GM06990 (cell line): ENCODE measurements around the gene SLC25A47.

Source experiments
- DNase-seq: peaks from one replicate; pipeline ENCODE4 v3.0.0-alpha.2; 2011; ENCODE audit not compliant: insufficient read length; ENCODE audit errors: extremely low read depth
- H3K27me3 ChIP-seq: replicated peaks from 2 replicates; pipeline ENCODE4 v1.6.0; 2011; ENCODE audit warnings: low read length; ENCODE audit not compliant: control insufficient read depth, insufficient read depth
- H3K36me3 ChIP-seq: 2 replicates; pipeline ENCODE4 v1.5.1; 2011; ENCODE audit warnings: low read length; ENCODE audit not compliant: control insufficient read depth, insufficient read depth
- H3K4me3 ChIP-seq: replicated peaks from 2 replicates; pipeline ENCODE4 v1.5.1; 2011; ENCODE audit warnings: low read depth, mild to moderate bottlenecking, control low read depth, low read length
- CTCF ChIP-seq: IDR thresholded peaks from 2 replicates; pipeline ENCODE4 v1.5.1; 2011; ENCODE audit warnings: low read length, control low read depth, mild to moderate bottlenecking, inconsistent platforms; ENCODE audit not compliant: insufficient read depth, poor library complexity, severe bottlenecking

SLC25A47 gene

DNA sequence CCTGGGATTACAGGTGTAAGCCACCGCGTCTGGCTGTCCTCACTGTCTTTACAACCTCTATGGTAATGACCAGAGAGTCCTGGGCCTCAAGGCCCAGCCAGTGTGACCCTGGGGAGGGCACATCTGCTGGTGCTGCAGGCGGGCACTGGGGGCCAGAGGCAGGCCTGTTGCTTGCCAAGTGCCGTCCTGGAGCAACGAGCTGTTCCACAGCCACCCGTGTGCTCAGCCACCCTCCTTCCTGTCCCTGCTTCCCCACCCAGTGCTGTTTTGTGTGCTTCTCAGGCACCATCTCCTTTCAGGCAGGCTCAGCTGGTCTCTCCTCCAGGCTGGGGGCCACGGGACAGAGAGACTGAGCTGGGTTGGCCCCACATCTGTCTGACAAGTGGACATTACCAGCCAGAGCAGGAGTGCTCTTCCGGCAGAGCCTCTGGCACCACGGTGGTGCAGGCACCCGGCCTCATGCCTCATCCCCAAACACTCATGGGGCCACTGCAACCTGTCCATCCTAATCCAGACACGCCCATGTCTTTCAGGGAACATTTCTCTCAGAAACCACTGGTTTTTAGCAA, 9.0 kb downstream of the SLC25A47 start:
- H3K4me3 ChIP-seq, result no peak overlapping the region
- no peak for TF ChIP-seq CTCF
- H3K36me3 ChIP-seq, result peaks cover 22% of the 10 kb centered on the region
- DNase-seq, result no peak
- no peaks in the 10 kb centered on the region for H3K27me3 ChIP-seq

DNA sequence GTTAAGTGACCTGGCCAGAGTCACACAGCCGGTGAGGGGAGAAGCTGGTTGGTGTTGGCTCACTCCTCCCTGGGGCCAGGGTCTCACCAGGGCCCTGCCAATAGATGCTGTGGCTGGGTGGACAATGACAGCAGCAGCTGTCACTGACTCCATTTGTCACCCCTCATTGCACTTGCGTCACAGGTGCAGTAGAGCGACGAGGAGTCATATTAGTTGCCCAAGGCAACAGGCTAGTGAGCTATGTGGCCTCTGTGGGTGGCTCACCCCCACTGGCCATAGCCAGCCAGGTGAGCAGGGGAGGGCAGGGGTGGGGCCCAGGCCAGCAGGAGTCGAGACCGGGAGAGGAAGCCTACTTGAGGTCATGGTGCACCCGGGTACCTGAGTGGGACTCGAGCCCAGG, 9.7 kb downstream of the SLC25A47 start:
- DNase-seq, result no peak
- Histone ChIP-seq H3K36me3 (peaks cover 26% of the 10 kb centered on the region), H3K27me3 (no peaks in the 10 kb centered on the region), H3K4me3 (no peak overlapping the region)
- TF ChIP-seq CTCF, result no peak

DNA sequence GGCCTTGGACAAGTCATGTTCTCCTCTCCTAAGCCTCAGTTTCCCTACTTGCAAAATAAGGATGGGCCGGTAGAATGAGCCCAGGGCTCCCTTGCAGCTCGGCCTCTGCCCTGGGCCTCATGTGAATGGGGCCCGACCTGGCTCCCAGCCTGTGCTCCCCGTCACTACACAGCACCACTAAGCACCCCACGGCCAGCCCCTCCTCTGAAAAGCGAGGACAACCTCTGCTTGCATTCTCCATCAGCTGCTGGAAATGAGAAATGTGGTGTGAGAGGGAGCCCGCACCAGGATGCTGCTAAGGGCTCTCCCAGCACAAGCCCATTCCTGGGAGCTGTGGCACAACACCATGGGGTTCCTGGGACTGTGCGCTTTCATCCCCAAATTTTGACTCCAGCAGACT, 10.2 kb downstream of the SLC25A47 start:
- H3K4me3 ChIP-seq, result no peak overlapping the region
- TF ChIP-seq CTCF, result no peak
- H3K36me3 ChIP-seq, result peaks cover 28% of the 10 kb centered on the region
- no peaks in the 10 kb centered on the region for H3K27me3 ChIP-seq
- no peak for DNase-seq

DNA sequence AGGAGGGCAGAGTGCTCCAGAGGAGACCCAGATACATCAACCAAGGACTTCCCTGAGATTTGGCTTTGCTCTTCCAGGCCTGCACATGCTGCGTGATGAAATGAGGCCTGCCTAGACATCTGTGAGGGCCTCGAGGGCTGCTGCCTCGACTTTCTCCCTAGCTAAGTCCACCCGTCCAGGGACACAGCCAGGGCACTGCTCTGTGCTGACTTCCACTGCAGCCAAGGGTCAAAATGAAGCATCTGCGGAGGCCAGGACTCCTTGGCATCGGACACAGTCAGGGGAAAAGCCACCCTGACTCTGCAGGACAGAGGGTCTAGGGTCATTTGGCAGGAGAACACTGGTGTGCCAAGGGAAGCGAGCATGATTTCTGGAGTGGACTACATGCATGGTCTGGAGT, 10.7 kb downstream of the SLC25A47 start:
- DNase-seq, result no peak
- H3K36me3 ChIP-seq, result peaks cover 28% of the 10 kb centered on the region
- TF ChIP-seq CTCF, result no peak

GRCh38 chr14:100334904-100335303, 11.8 kb downstream of the SLC25A47 start:
- Histone ChIP-seq H3K27me3 (no peaks in the 10 kb centered on the region), H3K36me3 (peaks cover 34% of the 10 kb centered on the region), H3K4me3 (no peak overlapping the region)
- no peak for DNase-seq
- TF ChIP-seq CTCF, result no peak

More for the DNA sequence above, 10.7 kb downstream of the SLC25A47 start:
- no peaks in the 10 kb centered on the region for H3K27me3 ChIP-seq
- no peak overlapping the region for H3K4me3 ChIP-seq
